ENCODE measurements around the gene SRPRA.
"Not testable (repeated sequence)": the region's sequence is repeated elsewhere in the genome, so short reads cannot be mapped to it uniquely, and the experiment has no call there.

Gene SRPRA, protein sequence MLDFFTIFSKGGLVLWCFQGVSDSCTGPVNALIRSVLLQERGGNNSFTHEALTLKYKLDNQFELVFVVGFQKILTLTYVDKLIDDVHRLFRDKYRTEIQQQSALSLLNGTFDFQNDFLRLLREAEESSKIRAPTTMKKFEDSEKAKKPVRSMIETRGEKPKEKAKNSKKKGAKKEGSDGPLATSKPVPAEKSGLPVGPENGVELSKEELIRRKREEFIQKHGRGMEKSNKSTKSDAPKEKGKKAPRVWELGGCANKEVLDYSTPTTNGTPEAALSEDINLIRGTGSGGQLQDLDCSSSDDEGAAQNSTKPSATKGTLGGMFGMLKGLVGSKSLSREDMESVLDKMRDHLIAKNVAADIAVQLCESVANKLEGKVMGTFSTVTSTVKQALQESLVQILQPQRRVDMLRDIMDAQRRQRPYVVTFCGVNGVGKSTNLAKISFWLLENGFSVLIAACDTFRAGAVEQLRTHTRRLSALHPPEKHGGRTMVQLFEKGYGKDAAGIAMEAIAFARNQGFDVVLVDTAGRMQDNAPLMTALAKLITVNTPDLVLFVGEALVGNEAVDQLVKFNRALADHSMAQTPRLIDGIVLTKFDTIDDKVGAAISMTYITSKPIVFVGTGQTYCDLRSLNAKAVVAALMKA

GRCh38 chr11:126268708-126269579 lies at the start of gene SRPRA, which contains the start of gene FOXRED1:
Gene SRPRA, minus strand, starts transcription at chr11:126268895. Its CDS starts 91 bp downstream, at chr11:126268804.
Gene FOXRED1, plus strand, starts transcription at chr11:126269154. Its CDS starts 53 bp downstream, at chr11:126269207.
- peak; percentile 87 to 100 (median 98) for DNase-seq

DNA sequence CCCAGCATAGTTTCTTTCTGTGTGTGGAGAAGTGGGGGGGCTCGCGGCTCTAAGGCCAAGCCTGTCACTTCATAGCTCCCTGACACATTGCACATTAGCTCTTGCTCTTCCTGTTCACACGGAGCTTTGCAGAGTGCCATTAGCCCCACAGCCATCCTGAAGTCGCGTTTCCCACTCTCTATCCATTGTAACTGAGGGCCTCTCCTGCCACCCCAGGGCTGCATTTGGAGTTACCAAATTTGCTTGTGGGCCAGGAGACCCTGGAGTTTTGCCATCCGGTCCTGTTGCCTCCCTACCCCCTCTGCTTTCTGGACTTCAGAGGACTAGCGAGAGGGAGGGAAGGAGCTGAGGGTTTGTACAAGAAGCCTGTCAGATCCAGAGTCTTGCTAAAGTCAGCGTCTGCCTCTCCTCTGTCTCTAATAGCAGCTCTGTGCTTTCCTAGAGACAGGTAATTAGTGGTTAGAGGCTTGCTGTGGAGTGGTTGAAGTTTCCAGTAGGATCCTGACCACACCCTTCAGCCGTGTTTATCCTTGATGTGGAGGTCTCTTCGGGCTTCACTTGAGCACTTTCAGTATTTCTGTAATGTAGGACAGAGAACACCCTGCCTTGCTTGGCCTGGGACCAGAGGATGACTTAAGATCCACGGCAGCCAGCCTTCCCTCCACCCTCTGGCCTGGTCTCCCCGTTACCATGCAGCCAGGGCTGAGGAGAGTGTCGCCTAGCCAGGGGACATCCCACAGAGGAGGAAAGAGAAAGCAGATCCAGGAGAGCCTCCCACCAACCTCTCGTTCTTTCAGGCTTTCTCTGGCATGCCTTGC lies 49.3 kb upstream of the SRPRA start:
- DNase-seq = peak in 12 of 56 donors; percentile 4 to 29 (median 19)

DNA sequence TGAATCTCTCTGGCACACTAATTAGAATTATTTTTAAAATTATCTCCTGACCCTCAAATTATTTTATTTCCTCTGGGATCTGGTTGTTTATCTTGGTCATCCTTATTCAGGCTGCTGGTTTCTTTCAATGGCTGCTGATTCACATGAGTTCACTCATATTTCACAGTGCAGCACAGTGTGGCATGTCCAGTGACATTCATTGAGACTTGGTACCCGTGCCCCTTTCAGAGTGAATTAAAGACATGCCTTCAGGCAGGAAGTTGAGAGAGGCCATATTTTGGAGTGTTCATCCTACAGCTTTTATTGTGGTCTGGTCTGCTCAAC lies 48.7 kb upstream of the SRPRA start:
- no peak for DNase-seq

GRCh38 chr11:126313826-126314225 lies 45.1 kb upstream of the SRPRA start:
- no peak for DNase-seq

- no peak for DNase-seq
Observed at GRCh38 chr11:126312961-126313360, 44.3 kb upstream of the SRPRA start.

GRCh38 chr11:126311401-126312291 lies 43.0 kb upstream of the SRPRA start:
- DNase-seq = no peak

GRCh38 chr11:126310992-126311310 lies 42.3 kb upstream of the SRPRA start:
- no peak for DNase-seq

DNA sequence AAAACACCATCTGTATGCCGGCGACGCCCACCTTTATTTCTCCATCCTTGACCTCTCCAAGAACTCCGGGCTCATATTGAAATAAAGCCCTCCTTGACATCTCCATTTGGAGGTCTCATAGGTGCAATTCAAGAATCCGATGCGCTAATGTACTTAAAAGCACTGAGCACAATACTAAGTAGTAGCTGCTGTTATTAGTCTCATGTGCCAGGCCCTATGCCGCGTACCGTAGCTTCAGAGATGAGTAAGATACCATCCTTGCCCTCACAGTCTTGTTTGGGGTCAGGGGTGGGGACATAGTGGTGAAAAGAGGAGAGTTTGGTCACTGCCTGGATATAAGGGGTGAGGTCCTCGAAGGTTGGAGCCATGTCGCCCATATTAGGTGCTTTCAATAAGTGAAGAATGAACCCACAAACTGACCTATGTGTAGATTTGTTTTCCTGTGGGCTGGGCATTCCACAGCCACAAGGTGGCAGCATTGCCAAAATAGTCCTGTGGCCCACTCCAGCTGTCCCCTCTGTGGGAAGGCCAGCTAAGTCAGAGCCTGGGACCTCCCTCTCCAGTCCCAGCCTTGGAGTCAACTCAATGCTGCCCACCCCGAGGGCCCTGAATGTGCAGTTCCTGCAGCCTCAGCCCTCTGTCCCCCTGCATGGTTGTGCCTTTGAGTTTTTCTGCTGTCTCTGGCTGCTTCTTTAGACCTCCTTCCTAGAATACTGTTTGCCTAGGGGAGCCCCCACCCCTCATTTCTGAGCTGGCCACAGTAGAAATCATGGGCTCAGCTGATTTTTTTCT lies 41.7 kb upstream of the SRPRA start:
- peak in 49 of 56 donors; percentile 3 to 86 (median 57) for DNase-seq

DNA sequence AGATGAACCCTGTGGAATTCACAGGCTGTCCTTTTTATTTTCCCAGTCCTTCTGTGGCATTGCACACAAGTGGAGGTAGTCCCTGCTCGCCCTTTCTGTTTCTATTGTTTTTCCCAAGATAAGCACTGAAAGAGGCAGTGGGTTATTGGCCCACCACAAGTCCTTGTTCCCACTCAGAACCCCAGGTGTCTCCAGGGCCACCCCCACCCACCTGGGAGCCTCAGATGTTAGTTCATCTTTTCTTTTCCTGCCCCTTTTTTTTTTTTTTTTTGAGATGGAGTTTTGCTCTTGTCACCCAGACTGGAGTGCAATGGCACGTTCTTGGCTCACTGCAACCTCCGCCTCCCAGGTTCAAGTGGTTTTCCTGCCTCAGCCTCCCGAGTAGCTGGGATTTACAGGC lies 40.1 kb upstream of the SRPRA start:
- not testable (repeated sequence) for DNase-seq

DNA sequence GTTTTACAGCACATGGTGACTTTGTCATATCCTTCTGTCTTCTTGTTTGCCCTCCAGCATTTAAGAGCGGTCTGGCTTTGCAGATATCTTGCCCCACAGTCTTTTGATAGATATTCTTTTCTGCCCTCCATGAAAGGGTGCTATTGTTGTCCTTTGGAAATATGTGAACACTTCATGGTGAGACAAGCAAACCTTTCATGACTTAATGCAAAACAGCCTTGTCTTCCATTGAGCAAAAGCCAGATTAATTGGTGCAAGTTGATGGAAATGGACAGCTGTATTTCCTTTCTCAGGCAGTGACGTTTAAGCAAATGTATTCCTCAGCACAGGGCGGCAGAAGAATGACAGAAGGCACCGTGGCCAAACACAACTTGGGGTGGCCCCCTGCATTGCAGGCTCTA lies 39.6 kb upstream of the SRPRA start:
- DNase-seq = peak in 1 of 56 donors; percentile 26

DNA sequence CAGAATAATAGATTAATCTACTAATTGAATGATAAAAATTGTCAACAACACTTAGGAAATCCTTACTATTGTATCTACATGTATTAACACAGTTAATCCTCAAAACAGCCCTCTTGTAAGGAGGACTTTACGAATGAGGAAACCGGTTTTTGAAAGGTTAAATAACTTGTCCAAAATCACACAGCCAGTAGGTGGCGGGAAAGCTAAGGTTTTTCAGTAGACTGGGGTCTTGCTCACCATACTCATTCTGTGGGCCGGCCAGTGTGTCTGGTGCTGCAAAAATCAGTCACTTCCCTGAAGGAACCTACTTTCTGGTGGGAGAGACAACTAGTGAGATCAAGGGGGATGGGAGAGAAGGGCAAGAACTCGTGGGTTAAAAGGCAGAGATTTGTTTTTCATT lies 39.0 kb upstream of the SRPRA start:
- DNase-seq = peak in 3 of 56 donors; percentile 16 to 36 (median 23)

DNA sequence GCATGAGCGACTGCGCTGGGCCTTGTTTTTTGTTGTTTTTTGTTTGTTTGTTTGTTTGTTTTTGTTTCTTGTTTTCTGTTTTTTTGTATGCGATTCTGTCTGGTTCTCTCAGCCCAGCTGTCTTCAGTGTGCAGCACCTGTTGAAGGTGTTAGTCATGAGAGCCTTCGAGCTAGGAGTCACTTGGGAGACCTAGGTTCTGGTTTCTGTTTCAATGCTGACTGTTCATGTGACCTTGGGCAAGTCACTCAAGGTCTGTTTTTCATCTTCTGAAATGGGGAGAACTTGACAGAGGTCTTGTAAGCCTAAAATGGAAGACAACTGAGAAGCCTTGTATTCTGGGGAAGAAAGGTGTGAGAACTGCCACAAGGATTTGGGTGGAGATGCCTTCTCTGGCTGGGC lies 37.0 kb upstream of the SRPRA start:
- no peak for DNase-seq

DNA sequence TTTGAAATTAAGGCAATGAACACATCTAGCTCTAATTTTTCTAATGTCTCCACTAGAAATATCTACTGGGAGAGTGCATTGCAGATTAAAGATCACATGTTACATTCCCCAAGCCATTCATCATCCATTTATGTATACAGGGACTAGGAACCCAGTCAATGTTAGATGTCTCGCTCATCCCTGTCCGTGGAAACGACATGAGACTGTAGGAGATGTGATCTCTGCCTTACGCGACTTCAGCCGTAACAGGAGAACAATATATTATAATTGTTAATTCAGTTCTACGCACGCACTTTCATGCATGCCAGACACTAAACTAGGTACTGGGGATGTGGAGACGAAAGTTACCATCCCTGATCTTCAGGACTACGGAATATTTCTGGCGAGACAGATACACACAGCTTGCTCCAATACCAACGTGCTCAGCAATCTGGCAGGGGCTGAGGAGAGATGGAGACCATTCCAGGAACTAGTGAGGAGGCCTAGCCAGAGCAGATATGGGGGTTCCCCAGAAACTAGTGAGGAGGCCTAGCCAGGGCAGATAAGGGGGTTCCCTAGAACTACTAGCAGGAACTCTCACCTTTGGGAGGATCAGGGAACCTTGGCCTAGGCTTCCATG lies 35.9 kb upstream of the SRPRA start:
- peak in 1 of 56 donors; percentile 41 for DNase-seq

- DNase-seq = peak; percentile 61 to 94 (median 82)
Observed at GRCh38 chr11:126303623-126304456, 35.1 kb upstream of the SRPRA start, which contains the start of gene DCPS. Gene DCPS, plus strand, starts transcription at chr11:126304060. Its CDS starts 21 bp downstream, at chr11:126304081.

- no peak for DNase-seq
Observed at GRCh38 chr11:126297004-126297403, 28.3 kb upstream of the SRPRA start.

DNA sequence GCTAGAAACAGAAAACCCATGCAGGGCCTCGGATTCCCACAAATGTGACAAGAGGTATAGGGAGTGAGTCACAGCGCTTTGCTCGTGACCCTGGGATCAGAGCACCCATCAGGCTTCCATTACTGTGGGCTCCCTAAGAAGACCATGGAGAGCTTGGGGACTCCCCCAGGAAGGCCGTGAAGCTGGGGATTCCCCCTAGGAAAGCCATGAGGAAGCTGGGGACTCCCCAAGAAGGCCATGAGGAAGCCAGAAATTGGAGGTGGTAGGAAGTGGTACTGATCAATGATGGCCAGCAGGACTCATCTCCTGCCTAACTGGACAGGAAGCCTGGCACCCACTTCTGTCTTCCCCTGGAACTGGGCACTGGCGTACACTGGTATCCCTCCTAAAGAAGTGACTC lies 25.0 kb upstream of the SRPRA start:
- DNase-seq = no peak

DNA sequence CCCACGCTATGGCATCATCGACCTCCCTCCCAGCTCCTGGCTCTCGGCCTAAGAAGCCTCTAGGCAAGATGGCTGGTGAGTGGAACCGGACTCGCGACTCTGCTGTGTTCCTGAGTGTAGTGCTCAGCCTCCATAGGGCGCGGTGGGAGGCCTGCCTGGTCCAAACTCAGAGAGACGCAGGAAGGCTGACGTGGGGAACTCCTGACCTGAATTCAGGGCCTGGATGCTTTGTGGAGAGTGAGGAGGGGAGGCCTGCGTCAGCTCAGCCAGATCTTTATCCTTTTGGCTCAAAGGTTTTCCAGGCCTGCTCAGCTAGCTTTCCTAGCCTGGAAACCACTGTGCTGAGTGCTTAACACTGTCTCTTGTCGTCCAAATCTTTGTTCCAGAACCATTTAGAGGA lies 22.2 kb upstream of the SRPRA start:
- no peak for DNase-seq

GRCh38 chr11:126288237-126288636 lies 19.5 kb upstream of the SRPRA start:
- DNase-seq = no peak

Measured in amygdala (tissue), 56 donors.